ENCODE measurements around the gene TMEM190. TPM values are rescaled to one million over a fixed set of nuclear protein-coding genes. Genes with fewer than 3 reads are reported as not detected.

Gene TMEM190
- total RNA-seq, 3 donors from 2014 or later, result not detected

DNA sequence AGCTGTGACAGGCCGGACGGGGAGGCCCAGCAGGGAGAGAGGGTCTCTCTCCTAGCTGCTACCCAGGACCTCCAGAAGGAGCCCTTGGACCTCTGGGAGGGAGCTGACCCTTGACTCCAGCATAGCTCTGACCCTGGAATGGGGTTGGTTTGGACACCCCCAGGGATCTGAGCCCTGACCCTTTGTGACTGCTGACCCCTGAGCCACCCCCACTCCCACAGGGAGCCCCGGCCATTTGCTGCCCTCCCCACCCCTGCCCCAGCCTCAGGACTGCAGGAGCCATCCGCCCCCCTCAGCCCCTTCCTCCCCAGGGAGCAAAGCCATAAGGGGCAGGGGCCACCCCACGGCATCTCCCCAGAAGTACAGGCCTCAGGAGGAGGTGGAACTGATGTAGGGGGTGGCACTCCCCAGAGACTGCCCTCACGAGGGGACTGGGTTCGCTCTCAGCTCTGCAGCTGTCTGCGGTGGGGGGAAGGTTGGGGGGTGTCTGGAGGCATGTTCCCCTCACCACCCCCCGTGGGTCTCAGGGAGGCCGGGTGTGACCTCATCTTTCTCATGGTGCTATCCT, 29.1 kb upstream of the TMEM190 start:
- H3K36me3 ChIP-seq, result no peaks in the 10 kb centered on the region
- H3K27me3 ChIP-seq, result peaks cover 6 to 14% of the 10 kb centered on the region in 2 donors
- no peak for TF ChIP-seq POLR2A (IDR thresholded peaks at IDR 0.05)
- TF ChIP-seq, protein P1, sequence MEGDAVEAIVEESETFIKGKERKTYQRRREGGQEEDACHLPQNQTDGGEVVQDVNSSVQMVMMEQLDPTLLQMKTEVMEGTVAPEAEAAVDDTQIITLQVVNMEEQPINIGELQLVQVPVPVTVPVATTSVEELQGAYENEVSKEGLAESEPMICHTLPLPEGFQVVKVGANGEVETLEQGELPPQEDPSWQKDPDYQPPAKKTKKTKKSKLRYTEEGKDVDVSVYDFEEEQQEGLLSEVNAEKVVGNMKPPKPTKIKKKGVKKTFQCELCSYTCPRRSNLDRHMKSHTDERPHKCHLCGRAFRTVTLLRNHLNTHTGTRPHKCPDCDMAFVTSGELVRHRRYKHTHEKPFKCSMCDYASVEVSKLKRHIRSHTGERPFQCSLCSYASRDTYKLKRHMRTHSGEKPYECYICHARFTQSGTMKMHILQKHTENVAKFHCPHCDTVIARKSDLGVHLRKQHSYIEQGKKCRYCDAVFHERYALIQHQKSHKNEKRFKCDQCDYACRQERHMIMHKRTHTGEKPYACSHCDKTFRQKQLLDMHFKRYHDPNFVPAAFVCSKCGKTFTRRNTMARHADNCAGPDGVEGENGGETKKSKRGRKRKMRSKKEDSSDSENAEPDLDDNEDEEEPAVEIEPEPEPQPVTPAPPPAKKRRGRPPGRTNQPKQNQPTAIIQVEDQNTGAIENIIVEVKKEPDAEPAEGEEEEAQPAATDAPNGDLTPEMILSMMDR (IDR thresholded peaks at IDR 0.05), result no peak
- TF ChIP-seq POLR2AphosphoS5 (IDR thresholded peaks at IDR 0.05), result no peak
- H3K4me3 ChIP-seq, result no peak overlapping the region
- no peaks in the 10 kb centered on the region for H3K9me3 ChIP-seq
- no peak overlapping the region for H3K27ac ChIP-seq
- no peak for DNase-seq (ENCODE audit: low spot score in 2 of 2)
- intact Hi-C loops (cut with DNase I; ENCODE audit: low total_unique reads), result no loop called here
- H3K4me1 ChIP-seq, result no peaks in the 10 kb centered on the region

DNA sequence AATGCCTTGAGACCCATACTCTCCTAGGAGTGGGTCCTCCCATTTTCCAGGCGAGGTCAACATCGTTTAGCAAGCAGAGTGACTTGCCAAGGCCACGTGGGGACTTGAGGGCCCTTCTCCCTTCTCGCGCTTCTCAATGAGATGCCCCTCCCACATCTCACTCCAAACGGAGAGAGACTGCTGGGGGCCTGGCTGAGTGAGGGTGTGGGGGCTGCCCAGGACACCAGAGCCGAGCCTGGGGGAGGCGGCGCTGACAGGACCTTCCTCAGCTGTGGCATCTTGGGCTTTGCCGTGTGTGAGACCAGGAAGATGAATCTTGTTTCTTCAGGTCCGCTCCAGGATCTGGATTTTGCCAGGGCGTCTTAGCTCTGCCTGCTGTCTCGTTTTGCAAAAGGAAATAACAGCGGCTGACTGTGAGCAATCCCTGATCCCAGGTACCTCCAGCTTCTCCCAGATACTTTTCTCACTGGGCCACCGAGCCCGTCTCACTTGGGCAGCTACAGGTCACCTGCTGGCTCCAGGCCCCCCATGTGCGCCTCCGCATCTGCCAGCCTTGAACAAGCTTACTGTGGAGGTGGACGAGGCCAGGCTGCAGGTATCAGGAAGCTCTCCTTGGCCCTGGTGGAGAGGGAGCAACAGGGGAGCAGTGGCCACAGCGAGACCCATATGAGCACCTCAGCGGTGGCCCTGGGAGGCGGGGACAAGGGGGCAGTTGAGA, 28.1 kb upstream of the TMEM190 start:
- Histone ChIP-seq H3K4me3 (no peak overlapping the region), H3K27me3 (peaks cover 11 to 23% of the 10 kb centered on the region in 2 donors), H3K36me3 (no peaks in the 10 kb centered on the region), H3K4me1 (no peaks in the 10 kb centered on the region), H3K27ac (no peak overlapping the region), H3K9me3 (no peaks in the 10 kb centered on the region)
- TF ChIP-seq POLR2AphosphoS5 (IDR thresholded peaks at IDR 0.05), result no peak
- TF ChIP-seq, protein P1 (IDR thresholded peaks at IDR 0.05), result no peak
- no peak for TF ChIP-seq POLR2A (IDR thresholded peaks at IDR 0.05)
- DNase-seq (ENCODE audit: low spot score in 2 of 2), result no peak
- intact Hi-C loops (cut with DNase I; ENCODE audit: low total_unique reads), result no loop called here

DNA sequence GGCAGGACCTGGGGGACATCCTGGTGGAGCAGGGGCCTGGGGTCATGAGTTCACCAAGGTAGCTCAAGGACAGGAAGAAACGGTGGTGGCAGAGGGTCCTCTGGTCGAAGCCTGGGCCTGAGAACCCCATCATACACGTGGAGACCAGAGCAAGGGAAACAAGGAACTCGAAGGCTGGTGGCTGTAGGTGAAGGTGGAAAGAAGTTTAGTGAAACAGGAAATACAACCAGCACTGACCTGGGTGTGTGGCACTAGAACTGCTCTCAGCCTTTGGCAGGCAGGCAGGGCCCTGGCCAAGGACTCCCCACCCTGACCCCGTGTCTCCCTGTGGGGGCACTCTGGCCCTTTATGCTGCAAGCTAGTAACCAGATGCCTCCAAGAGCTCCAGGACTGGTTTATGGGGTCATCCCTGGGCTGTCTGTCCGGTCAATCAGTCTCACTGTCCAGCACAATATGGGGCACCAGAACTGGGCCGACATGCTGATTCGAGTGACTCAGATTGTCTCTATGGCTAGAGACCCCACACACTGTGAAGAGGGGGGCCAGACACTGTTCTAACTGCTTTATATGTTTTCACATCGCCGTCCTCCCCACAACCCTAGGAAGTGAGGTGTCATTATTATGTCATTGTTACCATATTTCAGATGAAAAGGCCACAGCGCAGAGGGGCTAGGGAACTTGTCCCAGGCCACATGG, 25.9 kb upstream of the TMEM190 start:
- Histone ChIP-seq H3K9me3 (no peaks in the 10 kb centered on the region), H3K27me3 (peaks cover 11 to 32% of the 10 kb centered on the region in 2 donors), H3K4me3 (no peak overlapping the region), H3K27ac (no peak overlapping the region), H3K4me1 (peaks cover 0 to 4% of the 10 kb centered on the region in 2 donors), H3K36me3 (no peaks in the 10 kb centered on the region)
- intact Hi-C loops (cut with DNase I; ENCODE audit: low total_unique reads), result no loop called here
- no peak for TF ChIP-seq POLR2AphosphoS5 (IDR thresholded peaks at IDR 0.05)
- TF ChIP-seq, protein P1 (IDR thresholded peaks at IDR 0.05), result no peak
- no peak for DNase-seq (ENCODE audit: low spot score in 2 of 2)

DNA sequence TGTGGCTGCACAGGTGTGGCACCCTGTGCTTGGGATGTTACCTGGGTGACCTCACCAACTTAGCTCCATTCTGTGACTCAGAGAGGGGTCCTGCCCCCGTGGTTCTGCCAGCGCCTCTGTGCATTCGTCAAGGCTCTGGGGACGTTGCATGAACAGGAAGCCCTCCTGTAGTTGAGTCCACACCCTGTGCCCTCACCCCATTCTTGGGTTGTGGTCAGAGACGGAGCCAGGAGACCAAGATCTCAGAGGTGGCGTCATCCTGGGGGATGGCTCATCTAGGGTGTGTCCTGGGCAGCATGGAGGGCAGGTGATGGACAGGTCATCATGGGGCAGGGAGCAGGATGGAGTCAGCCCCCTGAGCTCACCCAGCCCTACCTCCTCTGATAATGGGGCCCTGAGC, 24.6 kb upstream of the TMEM190 start:
- DNase-seq (ENCODE audit: low spot score in 2 of 2), result no peak
- intact Hi-C loops (cut with DNase I; ENCODE audit: low total_unique reads), result no loop called here
- TF ChIP-seq POLR2AphosphoS5 (IDR thresholded peaks at IDR 0.05), result no peak
- TF ChIP-seq POLR2A (IDR thresholded peaks at IDR 0.05), result no peak
- TF ChIP-seq, protein P1 (IDR thresholded peaks at IDR 0.05), result no peak
- peaks cover 0 to 4% of the 10 kb centered on the region in 2 donors for H3K4me1 ChIP-seq
- H3K27me3 ChIP-seq, result peaks cover 11 to 32% of the 10 kb centered on the region in 2 donors
- H3K36me3 ChIP-seq, result no peaks in the 10 kb centered on the region
- no peaks in the 10 kb centered on the region for H3K9me3 ChIP-seq
- H3K4me3 ChIP-seq, result no peak overlapping the region
- H3K27ac ChIP-seq, result no peak overlapping the region
